Measurements from ENCODE around the gene C20orf96.
"Not testable (repeated sequence)": the region's sequence is repeated elsewhere in the genome, so short reads cannot be mapped to it uniquely, and the experiment has no call there.

Gene C20orf96

GRCh38 chr20:278181-278580 lies 12.4 kb downstream of the C20orf96 start:
- no peak for DNase-seq

DNA sequence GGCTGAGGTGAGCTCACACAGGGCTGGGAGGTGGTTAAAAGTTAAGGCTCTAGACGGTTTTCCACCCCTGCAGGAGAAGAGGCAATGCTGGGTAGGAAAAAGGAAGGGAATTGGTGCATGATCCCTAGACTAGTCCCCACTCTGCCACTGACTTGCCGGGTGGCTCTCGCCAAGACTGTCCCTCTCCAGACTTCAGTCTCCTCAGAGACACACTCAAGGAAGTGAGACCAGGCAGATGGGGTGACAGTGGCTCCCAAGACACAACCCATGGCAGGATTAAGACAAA lies 13.1 kb downstream of the C20orf96 start:
- no peak for DNase-seq

DNA sequence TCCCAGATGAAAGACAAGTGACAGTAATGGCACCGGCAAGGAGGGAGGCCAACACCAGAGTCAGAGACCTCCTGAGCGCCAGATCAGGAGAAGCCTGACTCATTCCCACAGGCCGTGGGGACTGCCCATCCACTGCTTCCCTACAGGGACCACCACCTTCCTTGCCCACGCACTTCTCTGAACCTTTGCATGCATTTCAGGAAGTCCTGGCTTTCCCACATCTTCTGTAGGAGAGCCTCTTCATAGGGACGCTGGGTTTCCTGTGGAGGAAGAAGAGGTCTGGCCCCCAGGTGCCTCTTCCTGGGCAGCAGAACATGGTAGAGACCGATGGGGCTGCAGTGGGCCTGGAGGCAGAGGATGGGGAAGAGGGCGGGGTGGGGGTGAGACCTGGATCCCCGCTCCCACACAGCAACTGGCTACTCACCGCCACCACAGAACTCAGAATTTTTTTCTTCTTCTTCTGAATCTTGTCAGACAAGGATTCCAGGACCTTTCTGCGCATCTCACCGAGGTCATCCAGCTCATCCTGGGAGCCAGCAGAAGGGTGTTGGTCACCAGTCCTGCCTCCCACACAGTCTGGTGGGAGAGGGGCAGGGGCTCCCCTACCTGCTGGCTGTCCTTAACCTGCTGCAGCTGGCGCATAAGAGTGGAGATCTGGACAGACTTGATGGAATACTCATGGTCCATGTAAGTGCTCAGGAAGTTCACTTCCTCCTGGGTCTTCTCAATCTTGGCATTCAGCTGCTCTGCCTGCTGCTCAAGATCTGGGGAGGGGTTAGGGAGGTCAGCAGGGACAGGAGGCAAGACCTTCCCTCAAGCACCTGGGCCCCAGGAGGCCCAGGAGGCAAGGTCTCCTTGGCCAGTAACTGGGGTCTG lies 13.7 kb downstream of the C20orf96 start:
- no peak for DNase-seq

- DNase-seq, result no peak
These were observed 14.8 kb downstream of the C20orf96 start for GRCh38 chr20:275791-276190.

GRCh38 chr20:273884-274283 lies 16.7 kb downstream of the C20orf96 start:
- no peak for DNase-seq

DNA sequence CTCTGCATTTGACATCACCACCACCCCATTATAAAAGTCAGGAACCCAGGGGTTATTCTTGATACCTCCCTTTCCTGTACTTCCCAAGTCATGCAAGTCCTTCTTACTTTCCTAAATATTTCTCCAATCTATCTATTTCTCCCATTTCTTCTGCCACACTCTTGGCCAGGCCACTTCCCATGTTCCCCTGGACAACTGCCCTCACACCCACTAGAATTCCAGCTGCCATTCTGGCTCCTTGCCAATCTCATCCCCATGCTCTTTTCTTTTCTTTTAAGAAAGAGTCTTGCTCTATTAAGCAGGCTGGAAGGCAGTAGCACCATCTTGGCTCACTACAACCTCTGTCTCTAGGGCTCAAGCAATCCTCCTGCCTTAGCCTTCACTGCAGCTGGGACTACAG lies 17.8 kb downstream of the C20orf96 start:
- no peak for DNase-seq

- DNase-seq, result no peak
These were observed 19.0 kb downstream of the C20orf96 start for GRCh38 chr20:271528-271927.

DNA sequence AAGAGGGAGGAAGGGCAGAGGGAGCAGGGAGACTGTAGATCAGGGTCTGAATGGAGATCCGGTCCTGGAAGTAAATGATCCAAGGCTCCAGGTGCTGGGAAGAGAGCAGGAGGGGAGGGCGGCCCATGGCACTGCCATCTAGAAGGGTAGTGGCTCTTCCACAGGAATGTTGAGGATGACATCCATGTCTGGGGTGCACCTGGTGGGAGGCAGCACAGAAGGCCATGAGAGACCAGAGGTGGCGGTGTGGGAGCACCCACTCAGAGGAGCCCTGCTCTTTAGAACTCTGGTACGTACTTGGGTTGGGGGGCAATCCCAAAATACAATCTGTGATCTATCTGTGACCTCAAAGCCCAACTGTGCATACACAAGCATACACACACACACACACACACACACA lies 19.5 kb downstream of the C20orf96 start:
- no peak for DNase-seq

DNA sequence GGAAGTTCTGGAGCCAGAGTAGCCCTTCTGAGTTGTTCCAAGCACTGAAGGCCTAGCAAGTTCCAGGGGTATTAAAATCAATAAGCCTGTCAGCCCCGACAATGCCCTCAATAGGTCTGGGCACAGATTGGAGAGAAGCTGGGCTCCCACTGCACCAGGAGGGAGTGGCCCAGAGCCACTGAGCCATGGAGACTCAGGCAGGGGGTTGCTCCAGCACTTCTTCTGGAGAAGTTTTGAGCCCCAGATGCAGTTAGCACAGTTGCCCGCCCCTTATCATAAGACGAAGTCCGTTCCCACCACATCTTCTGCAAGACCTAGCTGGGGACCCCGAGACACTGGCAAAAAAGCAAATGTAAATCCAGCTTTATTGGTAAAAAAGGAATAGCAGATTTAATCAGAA lies 20.0 kb downstream of the C20orf96 start:
- DNase-seq, result no peak

- DNase-seq, result peak; percentile 84
These were observed 23.7 kb downstream of the C20orf96 start for GRCh38 chr20:266596-267562.

DNA sequence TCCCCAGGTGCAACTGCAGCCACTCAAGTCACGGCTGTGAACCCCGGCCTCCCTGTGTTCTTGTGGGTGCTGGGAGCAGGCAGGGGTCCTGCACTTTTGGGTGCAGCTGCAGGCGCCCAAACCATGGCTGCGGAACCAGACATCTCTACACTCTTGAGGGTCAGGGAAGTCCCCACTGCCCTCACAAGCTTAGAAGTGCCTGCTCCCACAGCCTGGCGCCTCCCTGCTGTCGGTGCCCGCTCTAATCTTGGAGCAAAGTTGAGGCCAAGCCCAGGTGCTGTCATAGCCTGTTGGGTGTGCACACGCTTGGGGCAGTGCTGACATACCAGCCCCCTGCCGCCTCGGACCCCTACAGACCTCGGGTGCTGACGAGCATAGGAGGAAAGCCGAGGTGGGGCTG lies 26.8 kb downstream of the C20orf96 start:
- DNase-seq, result no peak

DNA sequence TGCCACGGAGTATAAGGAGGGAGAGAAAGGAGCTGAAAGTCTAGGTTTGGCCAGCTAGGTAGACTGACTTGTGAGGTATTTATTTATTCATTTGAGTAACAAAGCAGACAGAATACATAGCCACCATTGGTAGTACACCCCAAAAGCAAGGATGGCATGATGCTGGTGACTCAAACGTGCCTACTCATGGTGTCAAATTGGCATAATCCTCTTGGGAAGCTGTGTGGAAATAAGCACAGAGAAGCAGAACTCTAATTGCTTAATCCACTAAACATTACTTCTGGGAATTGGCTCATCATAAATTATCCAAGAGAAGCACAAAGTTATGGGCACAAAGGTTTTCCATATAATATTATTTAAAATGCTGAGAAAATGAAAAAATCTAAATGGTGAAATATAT lies 30.6 kb downstream of the C20orf96 start:
- DNase-seq, result no peak

DNA sequence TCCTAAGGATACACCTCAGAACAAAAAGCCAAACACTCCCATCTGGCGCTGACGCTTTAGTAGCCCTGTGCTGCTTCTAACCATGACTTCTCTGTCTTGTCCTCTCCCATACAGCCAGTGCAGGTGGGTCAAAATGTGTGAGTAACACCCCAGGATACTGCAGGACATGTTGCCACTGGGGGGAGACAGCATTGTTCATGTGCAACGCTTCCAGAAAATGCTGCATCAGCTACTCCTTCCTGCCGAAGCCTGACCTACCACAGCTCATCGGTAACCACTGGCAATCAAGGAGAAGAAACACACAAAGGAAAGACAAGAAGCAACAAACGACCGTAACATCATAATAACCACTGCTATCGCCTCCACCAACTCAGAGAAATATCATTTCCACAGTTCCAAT lies 31.6 kb downstream of the C20orf96 start:
- peak; percentile 37 for DNase-seq

DNA sequence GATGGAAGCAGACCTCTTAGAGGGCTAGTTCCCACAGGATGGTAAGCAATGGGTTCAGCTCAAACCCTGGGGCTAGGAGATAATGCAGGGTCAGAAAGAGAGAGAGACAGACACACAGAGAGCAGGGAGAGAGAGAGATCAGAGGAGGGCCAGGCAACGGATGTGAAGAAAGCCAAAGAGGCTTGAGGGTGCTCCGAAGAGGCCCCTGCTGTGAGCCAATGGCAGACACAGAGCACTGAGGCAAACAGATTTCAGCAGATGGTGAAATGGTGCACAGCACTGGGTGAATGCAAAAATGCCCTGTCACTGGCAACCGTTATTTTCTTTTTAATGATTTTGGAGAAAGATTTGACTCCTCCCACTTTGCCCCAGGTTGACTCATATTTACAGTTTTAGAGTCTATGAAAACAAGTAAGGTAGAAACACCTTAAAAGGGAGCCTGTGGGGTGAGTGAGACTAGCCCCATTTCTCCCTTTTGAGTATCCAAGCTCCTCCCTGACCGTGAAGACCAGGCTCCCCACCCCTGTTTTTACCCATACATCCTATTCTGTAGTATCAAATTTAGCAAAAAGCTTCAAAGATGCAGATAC lies 32.2 kb downstream of the C20orf96 start:
- no peak for DNase-seq

DNA sequence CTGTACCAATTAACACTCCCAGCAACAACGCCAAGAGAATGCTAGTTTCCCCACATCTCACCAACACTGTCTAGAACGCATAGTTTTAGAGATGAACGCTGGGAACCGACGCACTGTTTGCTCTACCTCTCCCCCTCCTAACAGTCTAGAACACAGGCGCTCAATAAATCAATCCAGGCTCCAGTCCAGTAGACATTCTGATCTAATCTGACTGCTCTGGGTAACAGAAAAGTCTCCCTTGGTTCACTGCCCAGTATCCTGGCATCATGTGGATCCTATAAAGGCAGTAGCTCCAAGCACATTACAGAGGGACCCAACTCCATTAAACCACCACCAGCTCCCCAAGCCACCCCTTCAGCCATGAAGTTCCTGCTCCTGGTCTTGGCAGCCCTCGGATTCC lies 33.1 kb downstream of the C20orf96 start, which contains the start of gene DEFB132:
Gene DEFB132, plus strand, starts transcription at position 306 of the 400 bp plus-strand sequence. Its CDS starts 55 bp downstream, at position 361.
- DNase-seq, result no peak

DNA sequence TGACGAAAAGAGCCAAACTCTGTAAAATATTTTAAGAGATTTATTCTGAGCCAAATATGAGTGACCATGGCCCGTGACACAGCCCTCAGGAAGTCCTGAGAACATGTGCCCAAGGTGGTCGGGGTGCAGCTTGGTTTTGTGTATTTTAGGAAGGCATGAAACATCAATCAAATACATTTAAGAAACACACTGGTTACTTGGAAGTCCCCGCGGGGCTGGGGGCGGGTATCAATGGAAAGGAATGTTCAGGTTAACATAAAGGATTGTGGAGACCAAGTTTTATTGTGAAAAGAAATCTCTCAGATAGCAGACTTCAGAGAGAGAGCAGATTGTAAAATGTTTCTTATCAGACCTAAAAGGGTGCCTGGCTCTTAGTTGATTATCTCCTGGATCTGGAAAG lies 37.1 kb downstream of the C20orf96 start:
- DNase-seq, result not testable (repeated sequence)

GRCh38 chr20:252801-253200 lies 37.7 kb downstream of the C20orf96 start:
- no peak for DNase-seq

DNA sequence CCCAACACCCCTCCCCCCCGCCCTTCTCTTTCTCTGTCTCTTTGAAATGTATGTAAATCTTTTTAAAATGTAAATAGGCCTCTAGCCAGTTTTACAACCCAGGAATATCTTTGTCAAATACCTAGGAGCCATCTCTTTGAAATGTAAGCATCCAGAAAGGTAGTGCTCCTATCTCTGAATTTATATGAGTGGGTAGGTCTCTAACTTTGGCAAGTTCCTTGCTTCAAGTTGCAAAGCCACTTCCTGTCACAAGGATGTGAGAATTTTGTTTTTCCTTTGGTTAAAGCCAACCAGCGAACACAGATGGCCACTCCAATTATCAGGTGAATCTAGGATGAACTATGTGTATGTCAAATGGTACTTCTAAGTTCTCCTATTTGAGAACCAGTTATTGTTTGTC lies 39.2 kb downstream of the C20orf96 start:
- no peak for DNase-seq

GRCh38 chr20:242905-243304 lies 47.6 kb downstream of the C20orf96 start:
- no peak for DNase-seq

GRCh38 chr20:237929-238328 lies 52.6 kb downstream of the C20orf96 start:
- DNase-seq, result no peak

GRCh38 chr20:237489-237888 lies 53.1 kb downstream of the C20orf96 start:
- DNase-seq, result peak; percentile 6

DNA sequence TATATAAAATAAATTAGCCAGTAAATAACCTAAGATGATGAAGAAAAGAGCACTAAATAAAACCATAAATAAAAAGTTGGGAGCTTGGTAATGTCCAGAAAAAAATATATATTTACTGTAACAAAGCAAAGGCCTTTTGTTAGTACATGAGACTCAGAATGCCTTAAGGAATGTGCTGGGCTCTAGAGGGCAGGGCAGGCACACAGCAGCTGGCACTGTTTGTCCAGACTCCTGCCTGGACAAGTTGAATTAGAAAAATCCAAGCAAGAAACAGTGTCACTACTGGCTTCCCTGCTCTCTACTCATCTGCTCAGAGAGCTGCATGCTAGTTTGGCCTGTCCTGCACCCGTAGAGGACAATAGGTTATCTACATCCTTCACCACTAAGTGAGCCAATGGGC lies 54.7 kb downstream of the C20orf96 start:
- DNase-seq, result no peak

DNA sequence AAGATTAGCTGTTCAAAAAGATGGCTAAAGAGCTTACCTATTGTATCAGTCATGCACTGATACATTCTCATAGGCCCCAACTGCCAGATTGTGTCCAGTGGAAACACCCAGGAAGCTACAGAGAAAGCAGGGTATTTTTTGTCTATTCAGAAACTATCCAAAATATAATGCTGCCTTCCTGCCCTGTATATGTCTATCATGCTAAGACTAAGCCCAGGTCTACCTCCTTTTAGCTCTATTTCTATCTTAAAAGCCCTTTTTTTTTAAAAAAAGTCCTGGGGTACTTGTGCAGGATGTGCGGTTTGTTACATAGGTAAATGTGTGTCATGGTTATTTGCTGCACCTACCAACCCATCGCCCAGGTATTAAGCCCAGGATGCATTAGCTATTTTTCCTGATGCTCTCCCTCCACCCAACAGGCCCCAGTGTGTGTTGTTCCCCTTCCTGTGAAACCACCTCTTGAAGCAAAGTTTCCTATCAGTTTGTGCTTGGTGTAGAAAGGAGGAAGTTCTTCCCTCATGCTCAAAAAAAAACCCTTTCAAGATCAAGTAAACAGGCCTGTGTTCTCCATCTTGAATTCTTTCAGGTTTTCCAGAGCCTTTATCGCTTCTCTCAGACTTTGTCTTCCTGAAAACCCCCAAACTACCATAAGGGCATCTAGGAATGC lies 63.0 kb downstream of the C20orf96 start:
- DNase-seq, result no peak

All from hematopoietic multipotent progenitor cell treated with erythropoietin and hydrocortisone succinate and interleukin-3 and kit ligand, for 8 days (in vitro differentiated cells).